Iris pigment epithelial cell (primary cell): ENCODE results near the gene NMRAL1.

Experiments
- DNase-seq: peaks from one replicate; pipeline ENCODE4 v3.0.0-alpha.2; 2011; ENCODE audit warnings: low read depth

NMRAL1 gene

GRCh38 chr16:4426021-4426684, 48.3 kb downstream of the NMRAL1 start:
- peak; percentile 12 for DNase-seq

- peak; percentile 97 for DNase-seq
Observed at GRCh38 chr16:4425378-4426020, 48.9 kb downstream of the NMRAL1 start, which contains the start of gene DNAJA3. Gene DNAJA3, plus strand, starts transcription at chr16:4425868. Its CDS starts 14 bp downstream, at chr16:4425882.

GRCh38 chr16:4420505-4421105, 53.8 kb downstream of the NMRAL1 start:
- peak; percentile 31 for DNase-seq

GRCh38 chr16:4419402-4419959, 54.9 kb downstream of the NMRAL1 start:
- no peak for DNase-seq

GRCh38 chr16:4416200-4417032, 58.0 kb downstream of the NMRAL1 start, which contains the start of gene CORO7:
Gene CORO7, minus strand, starts transcription at chr16:4416596. Its CDS starts 78 bp downstream, at chr16:4416518.
- DNase-seq, result peak; percentile 88

- DNase-seq, result no peak
Observed at GRCh38 chr16:4415538-4416199, 58.8 kb downstream of the NMRAL1 start.

GRCh38 chr16:4414187-4414917, 60.1 kb downstream of the NMRAL1 start:
- DNase-seq, result no peak

GRCh38 chr16:4412854-4413253, 61.6 kb downstream of the NMRAL1 start:
- no peak for DNase-seq

GRCh38 chr16:4412159-4412558, 62.3 kb downstream of the NMRAL1 start:
- no peak for DNase-seq
